K562 (cell line): ENCODE data around the gene GPR153. TPM values are rescaled to one million over a fixed set of nuclear protein-coding genes. Genes with fewer than 3 reads are reported as not detected.

Experiments used
- BRD4 ChIP-seq: fragments of 200-600 bp; sonication (generic); IDR thresholded peaks from 2 replicates; pipeline ENCODE4 v1.6.1; 2017; ENCODE audit warnings: inconsistent platforms
- KDM5B ChIP-seq: fragments of 200-600 bp; sonication (generic); IDR thresholded peaks from 2 replicates; pipeline ENCODE4 v1.6.1; 2012; ENCODE audit warnings: low read depth, mild to moderate bottlenecking, moderate library complexity, low read length, control low read depth, inconsistent platforms; ENCODE audit not compliant: insufficient replicate concordance
- MECOM ChIP-seq: fragments of 250-450 bp; sonication (Bioruptor Pico); IDR thresholded peaks from 2 replicates; pipeline ENCODE4 v1.8.0; 2022; ENCODE audit warnings: inconsistent platforms
- PATZ1 ChIP-seq: fragments of 250-450 bp; sonication (Bioruptor Pico); IDR thresholded peaks from 2 replicates; pipeline ENCODE4 v1.5.0; 2020; ENCODE audit warnings: mild to moderate bottlenecking, borderline replicate concordance
- PBX2 ChIP-seq, 2 experiments: IDR thresholded peaks in 1 of 2; conservative IDR thresholded peaks in 1 of 2; 2 replicates each; pipeline ENCODE4 v1.6.1; 2016; ENCODE audit warnings: low read depth in 2 of 2, mild to moderate bottlenecking in 1 of 2, missing compliant biosample characterization in 1 of 2, missing genetic modification characterization in 1 of 2, moderate library complexity in 1 of 2
- SIN3A ChIP-seq, 2 experiments: fragments of 150-350 bp in 1 of 2; IDR thresholded peaks; 2 replicates each; pipeline ENCODE4 v1.6.1; 2011 to 2016; ENCODE audit warnings: borderline replicate concordance in 2 of 2, low read depth in 2 of 2, low read length in 2 of 2, mild to moderate bottlenecking in 2 of 2, moderate library complexity in 2 of 2; ENCODE audit not compliant: control insufficient read depth in 1 of 2
- SMARCA5 ChIP-seq: fragments of 450-650 bp; IDR thresholded peaks from 2 replicates; pipeline ENCODE4 v1.6.1; 2016
- STAT5A ChIP-seq: IDR thresholded peaks from 2 replicates; pipeline ENCODE4 v1.6.1; 2012; ENCODE audit warnings: low read length, inconsistent platforms, borderline replicate concordance
- ZBTB40 ChIP-seq, 2 experiments: fragments of 450-650 bp in 1 of 2; sonication (generic) in 1 of 2; formaldehyde crosslinking in 1 of 2; IDR thresholded peaks; 2 replicates each; pipeline versions ENCODE4 v1.7.1 to v1.9.0; 2016 to 2022; ENCODE audit warnings: inconsistent platforms in 1 of 2, mild to moderate bottlenecking in 1 of 2, missing genetic modification reagents in 1 of 2
- ZFX ChIP-seq: sonication (generic); formaldehyde crosslinking; IDR thresholded peaks from 2 replicates; pipeline ENCODE4 v1.8.0; 2022; ENCODE audit warnings: mild to moderate bottlenecking, missing genetic modification reagents, moderate library complexity
- ZNF140 ChIP-seq: fragments of 250-450 bp; sonication (Bioruptor Pico); IDR thresholded peaks from 2 replicates; pipeline ENCODE4 v1.8.0; 2021; ENCODE audit warnings: moderate library complexity, mild to moderate bottlenecking, inconsistent platforms
- ZNF583 ChIP-seq: fragments of 250-450 bp; sonication (Bioruptor Pico); IDR thresholded peaks from 2 replicates; pipeline ENCODE4 v1.4.0; 2020
- polyA plus RNA-seq, 8 experiments: library from polyadenylated mRNA; depleted of rRNA in 4 of 8; stranded (reverse) in 5 of 8; unstranded in 3 of 8; fragments of >200 nt; fragmentation: Nextera tagmentation in 2 of 8; fragmentation: Illumina TruSeq in 1 of 8; extraction: Ambion mirVana in 2 of 8; extraction: Trizol in 1 of 8; gene quantifications; 2 replicates each; pipeline versions ENCODE4 v1.2.1 to v1.2.3, GENCODE V29; 2011 to 2014; ENCODE audit warnings: inconsistent platforms in 1 of 8, missing spikeins in 1 of 8
- total RNA-seq, 7 experiments: library from RNA; depleted of rRNA in 6 of 7; stranded (reverse); fragments of >200 nt in 6 of 7; fragmentation: Illumina TruSeq in 2 of 7; extraction: Trizol in 2 of 7; gene quantifications; 2 replicates each; pipeline versions ENCODE4 v1.2.1 to v1.2.3, GENCODE V29; 2011 to 2021; ENCODE audit warnings: low replicate concordance in 1 of 7

GPR153 gene
- total and polyA plus RNA-seq, 9 of the 15 experiments (the other 6 are each of a cell fraction or from before 2014, with no cell fraction given) = 0.01 to 1.5 (median 0.51) TPM

- TF ChIP-seq ZFX (CRISPR knock-in tag) (peak; percentile 93), PATZ1 (CRISPR knock-in tag) (no peak), ZBTB40 (IDR thresholded peaks at IDR 0.05) (0 out of 2 replicates have a peak, but pooled peaks have one; percentile 44), ZBTB40 (CRISPR knock-in tag; IDR thresholded peaks at IDR 0.05) (no peak), ZNF140 (no peak), KDM5B (peak; percentile 72), STAT5A (no peak), SMARCA5 (no peak), ZNF583 (no peak), PBX2 (CRISPR knock-in tag; IDR thresholded peaks at IDR 0.05; ENCODE audit: low read depth) (no peak), PBX2 (tag; conservative IDR thresholded peaks at IDR 0.05; ENCODE audit: low read depth) (no peak), MECOM (CRISPR knock-in tag) (no peak), SIN3A (IDR thresholded peaks at IDR 0.05; ENCODE audit: borderline replicate concordance in 2 of 2, control insufficient read depth in 1 of 2, low read depth in 2 of 2, low read length in 2 of 2) (no peak), BRD4 (no peak)
These were observed 54.9 kb downstream of the GPR153 start, which contains the start of gene RNF207 (continued) for GRCh38 chr1:6205849-6206519.
